HAP-1 (cell line): ENCODE data around the gene UBTD1.
A peak's percentile ranks its signal among the peaks of the same experiment; 100 is the strongest.

Experiments used
- DNase-seq, 2 experiments: peaks; one replicate each; pipeline ENCODE4 v3.0.0-alpha.2; 2016 to 2020; ENCODE audit warnings: low spot score in 2 of 2
- H3K27me3 ChIP-seq: fragments of 250-450 bp; sonication (Bioruptor Pico); 2 replicates; pipeline ENCODE4 v1.5.1; 2020; ENCODE audit warnings: low read depth, mild to moderate bottlenecking, moderate library complexity
- H3K36me3 ChIP-seq: fragments of 250-450 bp; sonication (Bioruptor Pico); replicated peaks from 2 replicates; pipeline ENCODE4 v1.5.1; 2020; ENCODE audit warnings: mild to moderate bottlenecking
- H3K4me1 ChIP-seq: fragments of 250-450 bp; sonication (Bioruptor Pico); 2 replicates; pipeline ENCODE4 v1.5.1; 2020; ENCODE audit warnings: mild to moderate bottlenecking
- H3K4me3 ChIP-seq: fragments of 250-450 bp; sonication (Bioruptor Pico); 2 replicates; pipeline ENCODE4 v1.5.1; 2020; ENCODE audit warnings: mild to moderate bottlenecking, moderate library complexity
- H3K9me3 ChIP-seq: fragments of 250-450 bp; sonication (Bioruptor Pico); 2 replicates; pipeline ENCODE4 v1.5.1; 2020; ENCODE audit warnings: mild to moderate bottlenecking, moderate library complexity
- in situ Hi-C: fragments of 300-500 bp; cut with MboI; formaldehyde crosslinking; loops from 3 replicates; pipeline ENCODE4 v1.14.3; 2020; ENCODE audit warnings: low sequenced_read_pairs, inconsistent platforms, mixed read lengths

UBTD1 gene

GRCh38 chr10:97612386-97612785 is 113.7 kb downstream of the UBTD1 start:
- peak; percentile 56 to 60 for DNase-seq
- Histone ChIP-seq H3K4me1 (0 out of 2 replicates have a peak, but pooled peaks cover 3% of the 10 kb centered on the region), H3K9me3 (no peaks in the 10 kb centered on the region), H3K27me3 (no peaks in the 10 kb centered on the region), H3K36me3 (no peaks in the 10 kb centered on the region), H3K4me3 (no peak overlapping the region)
- in situ Hi-C loops = loop anchor here (5.0 kb wide), 1 partner anchor 150 kb away; no protein-coding TSS in a partner anchor

GRCh38 chr10:97618285-97618684 is 119.6 kb downstream of the UBTD1 start:
- Histone ChIP-seq H3K36me3 (no peaks in the 10 kb centered on the region), H3K27me3 (no peaks in the 10 kb centered on the region), H3K4me1 (no peaks in the 10 kb centered on the region), H3K9me3 (no peaks in the 10 kb centered on the region), H3K4me3 (no peak overlapping the region)
- in situ Hi-C loops = no loop called here
- DNase-seq = no peak

GRCh38 chr10:97618733-97619132 is 120.0 kb downstream of the UBTD1 start:
- Histone ChIP-seq H3K4me1 (no peaks in the 10 kb centered on the region), H3K4me3 (no peak overlapping the region), H3K27me3 (no peaks in the 10 kb centered on the region), H3K9me3 (no peaks in the 10 kb centered on the region), H3K36me3 (no peaks in the 10 kb centered on the region)
- no peak for DNase-seq
- in situ Hi-C loops = no loop called here
